K562 (cell line): ENCODE data around the gene TBCC. TPM values are rescaled to one million over a fixed set of nuclear protein-coding genes. Genes with fewer than 3 reads are reported as not detected.

ENCODE experiments used
- EGR1 ChIP-seq: fragments of 450-650 bp; conservative IDR thresholded peaks from 2 replicates; pipeline ENCODE4 v1.6.1; 2017; ENCODE audit warnings: mild to moderate bottlenecking
- EHMT2 ChIP-seq: fragments of 450-650 bp; IDR thresholded peaks from 2 replicates; pipeline ENCODE4 v1.6.1; 2018; ENCODE audit warnings: antibody characterized with exemption
- MYBL2 ChIP-seq, 2 experiments: fragments of 450-650 bp in 1 of 2; sonication (generic) in 1 of 2; formaldehyde crosslinking in 1 of 2; IDR thresholded peaks; 2 replicates each; pipeline versions ENCODE4 v1.6.1 to v1.8.1; 2017 to 2022; ENCODE audit warnings: borderline replicate concordance in 1 of 2, inconsistent platforms in 1 of 2, low read depth in 1 of 2, mild to moderate bottlenecking in 1 of 2, missing genetic modification reagents in 1 of 2, moderate library complexity in 1 of 2
- PCBP1 ChIP-seq: fragments of 200-400 bp; formaldehyde crosslinking; IDR thresholded peaks from 2 replicates; pipeline ENCODE4 v1.6.1; 2018; ENCODE audit warnings: mild to moderate bottlenecking, low read depth, low read length; ENCODE audit not compliant: poor library complexity, severe bottlenecking
- POLR3A ChIP-seq: IDR thresholded peaks from 2 replicates; pipeline ENCODE4 v1.6.1; 2011; ENCODE audit warnings: borderline replicate concordance, mild to moderate bottlenecking, moderate library complexity; ENCODE audit not compliant: insufficient read length, insufficient read depth; ENCODE audit errors: extremely low read depth
- SREBF2 ChIP-seq: sonication (generic); formaldehyde crosslinking; IDR thresholded peaks from 2 replicates; pipeline ENCODE4 v1.4.0; 2020; ENCODE audit warnings: mild to moderate bottlenecking, missing genetic modification reagents
- TEAD4 ChIP-seq, 2 experiments: sonication (generic) in 1 of 2; formaldehyde crosslinking in 1 of 2; IDR thresholded peaks; 2 replicates each; pipeline versions ENCODE4 v1.6.1 to v1.8.0; 2012 to 2022; ENCODE audit warnings: borderline replicate concordance in 1 of 2, inconsistent platforms in 1 of 2, low read length in 1 of 2, mild to moderate bottlenecking in 1 of 2, missing genetic modification reagents in 1 of 2
- ZNF41 ChIP-seq: fragments of 250-450 bp; sonication (Bioruptor Pico); conservative IDR thresholded peaks from 2 replicates; pipeline ENCODE4 v1.4.0; 2020; ENCODE audit warnings: mild to moderate bottlenecking
- ZNF778 ChIP-seq: fragments of 450-650 bp; formaldehyde crosslinking; IDR thresholded peaks from 2 replicates; pipeline ENCODE4 v1.4.0; 2020; ENCODE audit warnings: mild to moderate bottlenecking, moderate library complexity
- ZNF785 ChIP-seq: fragments of 250-450 bp; sonication (Bioruptor Pico); IDR thresholded peaks from 2 replicates; pipeline ENCODE4 v1.4.0; 2020; ENCODE audit warnings: mild to moderate bottlenecking
- polyA plus RNA-seq, 8 experiments: library from polyadenylated mRNA; depleted of rRNA in 4 of 8; stranded (reverse) in 5 of 8; unstranded in 3 of 8; fragments of >200 nt; fragmentation: Nextera tagmentation in 2 of 8; fragmentation: Illumina TruSeq in 1 of 8; extraction: Ambion mirVana in 2 of 8; extraction: Trizol in 1 of 8; gene quantifications; 2 replicates each; pipeline versions ENCODE4 v1.2.1 to v1.2.3, GENCODE V29; 2011 to 2014; ENCODE audit warnings: inconsistent platforms in 1 of 8, missing spikeins in 1 of 8
- total RNA-seq, 7 experiments: library from RNA; depleted of rRNA in 6 of 7; stranded (reverse); fragments of >200 nt in 6 of 7; fragmentation: Illumina TruSeq in 2 of 7; extraction: Trizol in 2 of 7; gene quantifications; 2 replicates each; pipeline versions ENCODE4 v1.2.1 to v1.2.3, GENCODE V29; 2011 to 2021; ENCODE audit warnings: low replicate concordance in 1 of 7
- TF ChIP-seq, protein P1 (sequence below): fragments of 450-650 bp; IDR thresholded peaks from 2 replicates; pipeline ENCODE4 v1.6.1; 2016; ENCODE audit warnings: mild to moderate bottlenecking, moderate library complexity
- TF ChIP-seq, protein P2 (sequence below): fragments of 450-650 bp; formaldehyde crosslinking; IDR thresholded peaks from 2 replicates; pipeline ENCODE4 v1.4.0; 2020; ENCODE audit warnings: mild to moderate bottlenecking
- TF ChIP-seq, protein P3 (sequence below): sonication (generic); formaldehyde crosslinking; IDR thresholded peaks from 2 replicates; pipeline ENCODE4 v1.4.0; 2020; ENCODE audit warnings: mild to moderate bottlenecking, missing genetic modification reagents

The TBCC gene
- total and polyA plus RNA-seq, 9 of the 15 experiments (the other 6 are each of a cell fraction or from before 2014, with no cell fraction given): 2.8 to 34.1 (median 23.3) TPM

DNA sequence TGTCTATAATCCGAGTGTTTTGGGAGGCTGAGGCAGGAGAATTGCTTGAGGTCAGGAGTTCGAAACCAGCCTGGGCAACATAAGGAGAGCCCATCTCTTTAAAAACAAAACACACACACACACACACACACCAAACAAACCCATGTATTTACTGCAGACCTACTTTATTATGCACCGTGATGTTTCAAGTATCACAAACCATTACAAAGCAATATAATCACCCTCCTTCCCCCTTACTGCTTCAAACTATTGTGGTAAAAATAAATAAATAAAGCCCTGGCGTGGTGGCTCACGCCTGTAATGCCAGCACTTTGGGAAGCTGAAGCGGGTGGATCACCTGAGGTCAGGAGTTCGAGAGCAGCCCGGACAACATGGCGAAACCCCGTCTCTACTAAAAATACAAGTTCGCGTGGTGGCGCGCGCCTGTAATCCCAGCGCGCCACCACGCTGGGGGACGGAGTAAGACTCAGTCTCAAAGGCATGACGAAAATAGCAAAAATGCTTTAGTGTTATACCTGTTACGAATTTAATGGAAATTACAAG, 1.5 kb downstream of the TBCC start (continued):
- TF ChIP-seq, protein P1, sequence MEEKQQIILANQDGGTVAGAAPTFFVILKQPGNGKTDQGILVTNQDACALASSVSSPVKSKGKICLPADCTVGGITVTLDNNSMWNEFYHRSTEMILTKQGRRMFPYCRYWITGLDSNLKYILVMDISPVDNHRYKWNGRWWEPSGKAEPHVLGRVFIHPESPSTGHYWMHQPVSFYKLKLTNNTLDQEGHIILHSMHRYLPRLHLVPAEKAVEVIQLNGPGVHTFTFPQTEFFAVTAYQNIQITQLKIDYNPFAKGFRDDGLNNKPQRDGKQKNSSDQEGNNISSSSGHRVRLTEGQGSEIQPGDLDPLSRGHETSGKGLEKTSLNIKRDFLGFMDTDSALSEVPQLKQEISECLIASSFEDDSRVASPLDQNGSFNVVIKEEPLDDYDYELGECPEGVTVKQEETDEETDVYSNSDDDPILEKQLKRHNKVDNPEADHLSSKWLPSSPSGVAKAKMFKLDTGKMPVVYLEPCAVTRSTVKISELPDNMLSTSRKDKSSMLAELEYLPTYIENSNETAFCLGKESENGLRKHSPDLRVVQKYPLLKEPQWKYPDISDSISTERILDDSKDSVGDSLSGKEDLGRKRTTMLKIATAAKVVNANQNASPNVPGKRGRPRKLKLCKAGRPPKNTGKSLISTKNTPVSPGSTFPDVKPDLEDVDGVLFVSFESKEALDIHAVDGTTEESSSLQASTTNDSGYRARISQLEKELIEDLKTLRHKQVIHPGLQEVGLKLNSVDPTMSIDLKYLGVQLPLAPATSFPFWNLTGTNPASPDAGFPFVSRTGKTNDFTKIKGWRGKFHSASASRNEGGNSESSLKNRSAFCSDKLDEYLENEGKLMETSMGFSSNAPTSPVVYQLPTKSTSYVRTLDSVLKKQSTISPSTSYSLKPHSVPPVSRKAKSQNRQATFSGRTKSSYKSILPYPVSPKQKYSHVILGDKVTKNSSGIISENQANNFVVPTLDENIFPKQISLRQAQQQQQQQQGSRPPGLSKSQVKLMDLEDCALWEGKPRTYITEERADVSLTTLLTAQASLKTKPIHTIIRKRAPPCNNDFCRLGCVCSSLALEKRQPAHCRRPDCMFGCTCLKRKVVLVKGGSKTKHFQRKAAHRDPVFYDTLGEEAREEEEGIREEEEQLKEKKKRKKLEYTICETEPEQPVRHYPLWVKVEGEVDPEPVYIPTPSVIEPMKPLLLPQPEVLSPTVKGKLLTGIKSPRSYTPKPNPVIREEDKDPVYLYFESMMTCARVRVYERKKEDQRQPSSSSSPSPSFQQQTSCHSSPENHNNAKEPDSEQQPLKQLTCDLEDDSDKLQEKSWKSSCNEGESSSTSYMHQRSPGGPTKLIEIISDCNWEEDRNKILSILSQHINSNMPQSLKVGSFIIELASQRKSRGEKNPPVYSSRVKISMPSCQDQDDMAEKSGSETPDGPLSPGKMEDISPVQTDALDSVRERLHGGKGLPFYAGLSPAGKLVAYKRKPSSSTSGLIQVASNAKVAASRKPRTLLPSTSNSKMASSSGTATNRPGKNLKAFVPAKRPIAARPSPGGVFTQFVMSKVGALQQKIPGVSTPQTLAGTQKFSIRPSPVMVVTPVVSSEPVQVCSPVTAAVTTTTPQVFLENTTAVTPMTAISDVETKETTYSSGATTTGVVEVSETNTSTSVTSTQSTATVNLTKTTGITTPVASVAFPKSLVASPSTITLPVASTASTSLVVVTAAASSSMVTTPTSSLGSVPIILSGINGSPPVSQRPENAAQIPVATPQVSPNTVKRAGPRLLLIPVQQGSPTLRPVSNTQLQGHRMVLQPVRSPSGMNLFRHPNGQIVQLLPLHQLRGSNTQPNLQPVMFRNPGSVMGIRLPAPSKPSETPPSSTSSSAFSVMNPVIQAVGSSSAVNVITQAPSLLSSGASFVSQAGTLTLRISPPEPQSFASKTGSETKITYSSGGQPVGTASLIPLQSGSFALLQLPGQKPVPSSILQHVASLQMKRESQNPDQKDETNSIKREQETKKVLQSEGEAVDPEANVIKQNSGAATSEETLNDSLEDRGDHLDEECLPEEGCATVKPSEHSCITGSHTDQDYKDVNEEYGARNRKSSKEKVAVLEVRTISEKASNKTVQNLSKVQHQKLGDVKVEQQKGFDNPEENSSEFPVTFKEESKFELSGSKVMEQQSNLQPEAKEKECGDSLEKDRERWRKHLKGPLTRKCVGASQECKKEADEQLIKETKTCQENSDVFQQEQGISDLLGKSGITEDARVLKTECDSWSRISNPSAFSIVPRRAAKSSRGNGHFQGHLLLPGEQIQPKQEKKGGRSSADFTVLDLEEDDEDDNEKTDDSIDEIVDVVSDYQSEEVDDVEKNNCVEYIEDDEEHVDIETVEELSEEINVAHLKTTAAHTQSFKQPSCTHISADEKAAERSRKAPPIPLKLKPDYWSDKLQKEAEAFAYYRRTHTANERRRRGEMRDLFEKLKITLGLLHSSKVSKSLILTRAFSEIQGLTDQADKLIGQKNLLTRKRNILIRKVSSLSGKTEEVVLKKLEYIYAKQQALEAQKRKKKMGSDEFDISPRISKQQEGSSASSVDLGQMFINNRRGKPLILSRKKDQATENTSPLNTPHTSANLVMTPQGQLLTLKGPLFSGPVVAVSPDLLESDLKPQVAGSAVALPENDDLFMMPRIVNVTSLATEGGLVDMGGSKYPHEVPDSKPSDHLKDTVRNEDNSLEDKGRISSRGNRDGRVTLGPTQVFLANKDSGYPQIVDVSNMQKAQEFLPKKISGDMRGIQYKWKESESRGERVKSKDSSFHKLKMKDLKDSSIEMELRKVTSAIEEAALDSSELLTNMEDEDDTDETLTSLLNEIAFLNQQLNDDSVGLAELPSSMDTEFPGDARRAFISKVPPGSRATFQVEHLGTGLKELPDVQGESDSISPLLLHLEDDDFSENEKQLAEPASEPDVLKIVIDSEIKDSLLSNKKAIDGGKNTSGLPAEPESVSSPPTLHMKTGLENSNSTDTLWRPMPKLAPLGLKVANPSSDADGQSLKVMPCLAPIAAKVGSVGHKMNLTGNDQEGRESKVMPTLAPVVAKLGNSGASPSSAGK: 0 out of 2 replicates have a peak, but pooled peaks have one; percentile 12
- TF ChIP-seq ZNF41 (CRISPR knock-in tag) (no peak), POLR3A (no peak), MYBL2 (IDR thresholded peaks at IDR 0.05; ENCODE audit: low read depth) (no peak), MYBL2 (CRISPR knock-in tag; IDR thresholded peaks at IDR 0.05; ENCODE audit: borderline replicate concordance) (no peak), SREBF2 (no peak), ZNF778 (CRISPR knock-in tag) (no peak), EGR1 (no peak), ZNF785 (no peak), EHMT2 (no peak), PCBP1 (no peak), TEAD4 (IDR thresholded peaks at IDR 0.05; ENCODE audit: low read length) (no peak), TEAD4 (CRISPR knock-in tag; IDR thresholded peaks at IDR 0.05; ENCODE audit: borderline replicate concordance) (no peak)
- TF ChIP-seq, protein P2, sequence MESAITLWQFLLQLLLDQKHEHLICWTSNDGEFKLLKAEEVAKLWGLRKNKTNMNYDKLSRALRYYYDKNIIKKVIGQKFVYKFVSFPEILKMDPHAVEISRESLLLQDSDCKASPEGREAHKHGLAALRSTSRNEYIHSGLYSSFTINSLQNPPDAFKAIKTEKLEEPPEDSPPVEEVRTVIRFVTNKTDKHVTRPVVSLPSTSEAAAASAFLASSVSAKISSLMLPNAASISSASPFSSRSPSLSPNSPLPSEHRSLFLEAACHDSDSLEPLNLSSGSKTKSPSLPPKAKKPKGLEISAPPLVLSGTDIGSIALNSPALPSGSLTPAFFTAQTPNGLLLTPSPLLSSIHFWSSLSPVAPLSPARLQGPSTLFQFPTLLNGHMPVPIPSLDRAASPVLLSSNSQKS (CRISPR knock-in tag): no peak
- TF ChIP-seq, protein P3, sequence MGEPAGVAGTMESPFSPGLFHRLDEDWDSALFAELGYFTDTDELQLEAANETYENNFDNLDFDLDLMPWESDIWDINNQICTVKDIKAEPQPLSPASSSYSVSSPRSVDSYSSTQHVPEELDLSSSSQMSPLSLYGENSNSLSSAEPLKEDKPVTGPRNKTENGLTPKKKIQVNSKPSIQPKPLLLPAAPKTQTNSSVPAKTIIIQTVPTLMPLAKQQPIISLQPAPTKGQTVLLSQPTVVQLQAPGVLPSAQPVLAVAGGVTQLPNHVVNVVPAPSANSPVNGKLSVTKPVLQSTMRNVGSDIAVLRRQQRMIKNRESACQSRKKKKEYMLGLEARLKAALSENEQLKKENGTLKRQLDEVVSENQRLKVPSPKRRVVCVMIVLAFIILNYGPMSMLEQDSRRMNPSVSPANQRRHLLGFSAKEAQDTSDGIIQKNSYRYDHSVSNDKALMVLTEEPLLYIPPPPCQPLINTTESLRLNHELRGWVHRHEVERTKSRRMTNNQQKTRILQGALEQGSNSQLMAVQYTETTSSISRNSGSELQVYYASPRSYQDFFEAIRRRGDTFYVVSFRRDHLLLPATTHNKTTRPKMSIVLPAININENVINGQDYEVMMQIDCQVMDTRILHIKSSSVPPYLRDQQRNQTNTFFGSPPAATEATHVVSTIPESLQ (CRISPR knock-in tag): no peak
